Colonic mucosa (tissue), 4 donors: ENCODE data around the gene GALNT9. TPM values are rescaled to one million over a fixed set of nuclear protein-coding genes. Genes with fewer than 3 reads are reported as not detected.

Experiments used
- DNase-seq: peaks from one replicate; pipeline ENCODE4 v3.0.0-alpha.2; 2020
- H3K27ac ChIP-seq: fragments of 200-600 bp; one replicate; pipeline ENCODE4 v1.8.0; 2021
- H3K27me3 ChIP-seq: fragments of 200-600 bp; one replicate; pipeline ENCODE4 v1.8.0; 2021
- H3K36me3 ChIP-seq: fragments of 200-600 bp; one replicate; pipeline ENCODE4 v1.8.0; 2021
- H3K4me1 ChIP-seq: fragments of 200-600 bp; one replicate; pipeline ENCODE4 v1.8.0; 2021; ENCODE audit warnings: mild to moderate bottlenecking
- H3K4me3 ChIP-seq: fragments of 200-600 bp; one replicate; pipeline ENCODE4 v1.8.0; 2021
- H3K9ac ChIP-seq, 2 donors: one replicate each; pipeline ENCODE4 v1.7.0; 2013; ENCODE audit warnings: control low read depth in 2 of 2, low read depth in 2 of 2, low read length in 2 of 2
- H3K9me3 ChIP-seq: fragments of 200-600 bp; one replicate; pipeline ENCODE4 v1.8.0; 2021
- intact Hi-C: fragments of 100-400 bp; cut with DNase I; formaldehyde crosslinking; loops from one replicate; pipeline ENCODE4 v1.14.1; 2022
- total RNA-seq, 2 donors: library from RNA; stranded (reverse); fragmentation: NEBNext Ultra II Directional in 1 of 2; extraction: Animal tissue kit (Norgen Biotek cat#: 25700) in 1 of 2; gene quantifications; one replicate each; pipeline ENCODE4 v1.2.1, GENCODE V29; 2021
- TF ChIP-seq, protein P1 (sequence below): fragments of 200-600 bp; IDR thresholded peaks from one replicate; pipeline ENCODE4 v1.8.0; 2022; ENCODE audit warnings: antibody characterized with exemption, mild to moderate bottlenecking
- donor health status: healthy.
- donor health status: DM: no; HTN: no; CAD: no.
- donor health status: DM: no; HTN: no; CAD: no.

The GALNT9 gene
- total RNA-seq, 2 donors from 2014 or later = 0.45 TPM; not detected in 1

DNA sequence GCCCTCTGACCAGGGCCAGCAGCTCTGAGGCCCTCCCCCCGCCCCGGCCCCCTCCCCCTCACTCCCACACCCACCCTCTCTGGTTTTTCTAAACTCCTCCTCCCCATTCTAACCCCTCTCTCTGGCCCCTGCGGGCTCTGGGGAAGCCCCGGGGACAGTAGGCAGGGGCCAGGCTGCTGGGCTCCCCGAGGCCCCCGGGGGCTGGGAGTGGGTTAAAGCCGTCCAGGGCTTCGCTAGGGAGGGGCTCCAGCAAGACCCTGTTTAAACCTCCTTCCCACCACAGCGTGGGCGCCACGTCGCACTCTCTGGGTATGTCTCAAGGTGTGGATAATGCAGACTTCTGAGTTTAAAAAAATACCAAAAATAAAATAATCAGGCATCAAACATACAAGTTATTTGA, 51.4 kb downstream of the GALNT9 start:
- TF ChIP-seq, protein P1, sequence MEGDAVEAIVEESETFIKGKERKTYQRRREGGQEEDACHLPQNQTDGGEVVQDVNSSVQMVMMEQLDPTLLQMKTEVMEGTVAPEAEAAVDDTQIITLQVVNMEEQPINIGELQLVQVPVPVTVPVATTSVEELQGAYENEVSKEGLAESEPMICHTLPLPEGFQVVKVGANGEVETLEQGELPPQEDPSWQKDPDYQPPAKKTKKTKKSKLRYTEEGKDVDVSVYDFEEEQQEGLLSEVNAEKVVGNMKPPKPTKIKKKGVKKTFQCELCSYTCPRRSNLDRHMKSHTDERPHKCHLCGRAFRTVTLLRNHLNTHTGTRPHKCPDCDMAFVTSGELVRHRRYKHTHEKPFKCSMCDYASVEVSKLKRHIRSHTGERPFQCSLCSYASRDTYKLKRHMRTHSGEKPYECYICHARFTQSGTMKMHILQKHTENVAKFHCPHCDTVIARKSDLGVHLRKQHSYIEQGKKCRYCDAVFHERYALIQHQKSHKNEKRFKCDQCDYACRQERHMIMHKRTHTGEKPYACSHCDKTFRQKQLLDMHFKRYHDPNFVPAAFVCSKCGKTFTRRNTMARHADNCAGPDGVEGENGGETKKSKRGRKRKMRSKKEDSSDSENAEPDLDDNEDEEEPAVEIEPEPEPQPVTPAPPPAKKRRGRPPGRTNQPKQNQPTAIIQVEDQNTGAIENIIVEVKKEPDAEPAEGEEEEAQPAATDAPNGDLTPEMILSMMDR = no peak
- Histone ChIP-seq H3K4me1 (no peaks in the 10 kb centered on the region), H3K9ac (no peak overlapping the region), H3K27me3 (no peaks in the 10 kb centered on the region), H3K4me3 (no peak overlapping the region), H3K27ac (no peak overlapping the region), H3K36me3 (no peaks in the 10 kb centered on the region), H3K9me3 (no peaks in the 10 kb centered on the region)
- intact Hi-C loops = no loop called here
- no peak for DNase-seq

DNA sequence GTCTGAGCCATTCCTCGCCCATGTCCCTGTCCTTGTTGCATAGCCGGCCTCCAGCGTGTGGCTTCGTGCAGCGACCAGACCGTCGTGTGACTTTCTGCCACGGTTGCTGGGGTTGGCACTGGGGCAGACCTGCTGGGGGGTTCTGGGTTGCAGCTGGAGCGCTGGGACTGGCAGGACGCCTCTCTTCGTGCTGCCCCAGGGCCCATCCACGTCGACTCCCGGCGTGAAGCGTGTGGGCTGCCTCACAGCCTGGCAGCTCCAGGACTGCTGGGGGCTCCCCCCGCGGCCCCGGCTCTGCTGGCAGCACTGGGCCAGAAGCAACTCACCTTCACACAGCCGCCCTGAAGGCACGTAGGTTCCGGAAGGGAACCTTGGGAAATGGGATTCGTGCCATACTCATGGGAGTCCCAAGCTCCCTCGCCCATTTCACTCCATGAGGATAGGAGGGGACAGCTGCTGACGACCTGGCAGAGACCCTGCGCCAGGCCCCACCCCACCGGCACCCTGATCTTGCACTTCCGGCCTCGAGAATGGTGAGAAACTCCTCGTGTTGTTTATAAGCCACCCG, 51.9 kb downstream of the GALNT9 start:
- TF ChIP-seq, protein P1 = no peak
- Histone ChIP-seq H3K9ac (peak overlapping the region in 1 of 2 donors; percentile 24), H3K36me3 (no peaks in the 10 kb centered on the region), H3K27me3 (no peaks in the 10 kb centered on the region), H3K27ac (no peak overlapping the region), H3K4me3 (no peak overlapping the region), H3K4me1 (no peaks in the 10 kb centered on the region), H3K9me3 (no peaks in the 10 kb centered on the region)
- intact Hi-C loops = no loop called here
- no peak for DNase-seq

DNA sequence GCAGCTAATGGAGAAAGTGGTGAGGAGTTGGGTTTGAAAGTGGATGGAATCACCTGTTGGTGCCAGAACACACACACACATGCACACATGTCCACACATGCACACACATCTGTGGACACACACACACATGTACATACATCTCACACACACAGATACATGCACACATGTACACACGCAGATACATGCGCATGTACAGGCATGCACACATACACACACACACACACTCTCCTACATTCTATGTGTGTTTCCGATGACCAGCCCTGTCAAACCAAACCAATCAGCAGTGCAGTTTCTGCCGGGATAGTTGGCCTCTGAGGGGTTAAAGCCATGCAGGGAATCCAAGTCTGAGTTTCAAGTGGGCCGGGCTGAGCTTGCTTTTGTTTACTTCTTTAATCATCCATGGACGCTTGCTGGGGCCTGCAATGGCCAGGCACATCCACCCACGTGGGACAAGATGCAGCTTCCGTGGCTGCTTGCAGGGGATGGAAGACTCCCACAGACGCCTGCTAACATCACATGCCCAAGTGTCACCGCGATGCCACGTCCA, 52.5 kb downstream of the GALNT9 start:
- H3K4me3 ChIP-seq = no peak overlapping the region
- intact Hi-C loops = no loop called here
- no peaks in the 10 kb centered on the region for H3K27me3 ChIP-seq
- no peaks in the 10 kb centered on the region for H3K36me3 ChIP-seq
- H3K4me1 ChIP-seq = no peaks in the 10 kb centered on the region
- H3K9me3 ChIP-seq = no peaks in the 10 kb centered on the region
- H3K27ac ChIP-seq = no peak overlapping the region
- no peak overlapping the region for H3K9ac ChIP-seq
- TF ChIP-seq, protein P1 = no peak
- DNase-seq = no peak

- Histone ChIP-seq H3K9me3 (no peaks in the 10 kb centered on the region), H3K4me3 (no peak overlapping the region), H3K9ac (no peak overlapping the region), H3K27ac (no peak overlapping the region), H3K36me3 (no peaks in the 10 kb centered on the region), H3K27me3 (no peaks in the 10 kb centered on the region), H3K4me1 (no peaks in the 10 kb centered on the region)
- no peak for DNase-seq
- TF ChIP-seq, protein P1 = no peak
- intact Hi-C loops = no loop called here
Observed at GRCh38 chr12:132276066-132276826, 53.1 kb downstream of the GALNT9 start.

GRCh38 chr12:132275631-132276030, 53.8 kb downstream of the GALNT9 start:
- H3K4me1 ChIP-seq = no peaks in the 10 kb centered on the region
- H3K9me3 ChIP-seq = no peaks in the 10 kb centered on the region
- intact Hi-C loops = no loop called here
- H3K27me3 ChIP-seq = no peaks in the 10 kb centered on the region
- H3K27ac ChIP-seq = no peak overlapping the region
- H3K9ac ChIP-seq = no peak overlapping the region
- TF ChIP-seq, protein P1 = no peak
- DNase-seq = no peak
- H3K4me3 ChIP-seq = no peak overlapping the region
- no peaks in the 10 kb centered on the region for H3K36me3 ChIP-seq
